Islet precursor cell (in vitro differentiated cells): ENCODE results near the gene NRF1.
A peak's percentile ranks its signal among the peaks of the same experiment; 100 is the strongest.
"Not testable (repeated sequence)": the region's sequence is repeated elsewhere in the genome, so short reads cannot be mapped to it uniquely, and the experiment has no call there.

Experiments
- DNase-seq: peaks from one replicate; pipeline ENCODE4 v3.0.0-alpha.2; 2018

The NRF1 gene

GRCh38 chr7:129607471-129608120, 3.9 kb upstream of the NRF1 start:
- no peak for DNase-seq

- no peak for DNase-seq
Measured at GRCh38 chr7:129609666-129610065, 1.9 kb upstream of the NRF1 start.

GRCh38 chr7:129610709-129611245, 743 bp upstream of the NRF1 start:
- DNase-seq = no peak

- peak; percentile 63 for DNase-seq
Measured at GRCh38 chr7:129612112-129613015, 844 bp downstream of the NRF1 start.

GRCh38 chr7:129613016-129613337, 1.5 kb downstream of the NRF1 start:
- no peak for DNase-seq

- no peak for DNase-seq
Measured at GRCh38 chr7:129615018-129615417, 3.5 kb downstream of the NRF1 start.

GRCh38 chr7:129616530-129616929, 5.0 kb downstream of the NRF1 start:
- DNase-seq = no peak

GRCh38 chr7:129617178-129617577, 5.7 kb downstream of the NRF1 start:
- DNase-seq = no peak

GRCh38 chr7:129617652-129618051, 6.1 kb downstream of the NRF1 start:
- DNase-seq = no peak

- no peak for DNase-seq
Measured at GRCh38 chr7:129626896-129627295, 15.4 kb downstream of the NRF1 start.

- DNase-seq = no peak
Measured at GRCh38 chr7:129630341-129630740, 18.8 kb downstream of the NRF1 start.

GRCh38 chr7:129634361-129635034, 23.0 kb downstream of the NRF1 start:
- no peak for DNase-seq

- peak; percentile 86 for DNase-seq
Measured at GRCh38 chr7:129635300-129636029, 23.9 kb downstream of the NRF1 start.

- not testable (repeated sequence) for DNase-seq
Measured at GRCh38 chr7:129636030-129636550, 24.6 kb downstream of the NRF1 start.

- no peak for DNase-seq
Measured at GRCh38 chr7:129636641-129637040, 25.1 kb downstream of the NRF1 start.

GRCh38 chr7:129640400-129640799, 28.9 kb downstream of the NRF1 start:
- DNase-seq = no peak

- DNase-seq = no peak
Measured at GRCh38 chr7:129642871-129643549, 31.5 kb downstream of the NRF1 start.

GRCh38 chr7:129643550-129644170, 32.1 kb downstream of the NRF1 start:
- DNase-seq = no peak

GRCh38 chr7:129644634-129645230, 33.2 kb downstream of the NRF1 start:
- DNase-seq = no peak

- DNase-seq = no peak
Measured at GRCh38 chr7:129646369-129647021, 35.0 kb downstream of the NRF1 start.
